SK-N-SH (cell line): ENCODE results near the gene ARPC2. TPM values are rescaled to one million over a fixed set of nuclear protein-coding genes. Genes with fewer than 3 reads are reported as not detected.

Experiments used
- CTCF ChIA-PET: fragments of 300-600, 350-600 bp; formaldehyde crosslinking; extraction: SDS; loops from one replicate; lab custom pipeline; 2021; lab: Yijun Ruan, JAX
- POLR2A ChIA-PET: fragments of 350-600 bp; sonication (Branson Sonifier 250); formaldehyde crosslinking; extraction: SDS; loops from one replicate; lab custom pipeline; 2020; ENCODE audit warnings: antibody characterized with exemption, inconsistent platforms; lab: Yijun Ruan, JAX
- DNase-seq: peaks from one replicate; pipeline ENCODE4 v3.0.0; 2012
- H2AFZ ChIP-seq: fragments of 200-600 bp; sonication (generic); 2 replicates; pipeline ENCODE4 v1.8.1; 2016; ENCODE audit warnings: antibody characterized with exemption, mild to moderate bottlenecking, low read depth
- H3F3A ChIP-seq: fragments of 200-600 bp; sonication (generic); replicated peaks from 2 replicates; pipeline ENCODE3; 2016; ENCODE audit warnings: antibody characterized with exemption, mild to moderate bottlenecking; ENCODE audit not compliant: insufficient read depth
- H3K27ac ChIP-seq, 2 experiments: fragments of 200-500 bp in 1 of 2; fragments of 200-600 bp in 1 of 2; sonication (Bioruptor generic) in 1 of 2; sonication (generic), shearing (Covaris generic) in 1 of 2; 2 replicates each; pipeline versions ENCODE4 v1.5.1 to v1.6.1; 2014 to 2016; ENCODE audit warnings: low read depth in 2 of 2, inconsistent platforms in 1 of 2, low read length in 1 of 2, mild to moderate bottlenecking in 1 of 2, mixed read lengths in 1 of 2
- H3K27me3 ChIP-seq: fragments of 200-600 bp; sonication (generic), shearing (Covaris generic); 2 replicates; pipeline ENCODE4 v1.6.1; 2016; ENCODE audit warnings: mixed run types; ENCODE audit not compliant: insufficient read depth
- H3K36me3 ChIP-seq, 2 experiments: fragments of 200-500 bp in 1 of 2; fragments of 200-600 bp in 1 of 2; sonication (Bioruptor generic) in 1 of 2; sonication (generic) in 1 of 2; replicated peaks in 1 of 2; 2 replicates each; pipeline versions ENCODE3 to v1.5.1; 2014 to 2016; ENCODE audit warnings: low read length in 1 of 2, mild to moderate bottlenecking in 1 of 2; ENCODE audit not compliant: insufficient read depth in 2 of 2, control insufficient read depth in 1 of 2
- H3K4me1 ChIP-seq, 2 experiments: fragments of 200-500 bp in 1 of 2; fragments of 200-600 bp in 1 of 2; sonication (Bioruptor generic) in 1 of 2; sonication (generic), shearing (Covaris generic) in 1 of 2; 2 replicates each; pipeline versions ENCODE4 v1.5.1 to v1.6.1; 2014 to 2016; ENCODE audit warnings: low read depth in 1 of 2, low read length in 1 of 2, mixed run types in 1 of 2; ENCODE audit not compliant: insufficient read depth in 2 of 2, control insufficient read depth in 1 of 2
- H3K4me2 ChIP-seq: fragments of 200-600 bp; sonication (generic), shearing (Covaris generic); 2 replicates; pipeline ENCODE4 v1.6.1; 2017; ENCODE audit warnings: mixed run types
- H3K4me3 ChIP-seq, 2 experiments: fragments of 200-500 bp in 1 of 2; fragments of 200-600 bp in 1 of 2; sonication (Bioruptor generic) in 1 of 2; sonication (generic), shearing (Covaris generic) in 1 of 2; 2 replicates each; pipeline versions ENCODE4 v1.5.1 to v1.8.1; 2014 to 2016; ENCODE audit warnings: low read depth in 2 of 2, inconsistent platforms in 1 of 2, low read length in 1 of 2, mild to moderate bottlenecking in 1 of 2, mixed read lengths in 1 of 2, moderate library complexity in 1 of 2
- H3K79me2 ChIP-seq: fragments of 200-600 bp; sonication (generic); 2 replicates; pipeline ENCODE4 v1.8.1; 2017; ENCODE audit warnings: mild to moderate bottlenecking; ENCODE audit not compliant: insufficient read depth
- H3K9ac ChIP-seq: fragments of 200-600 bp; sonication (generic); 2 replicates; pipeline ENCODE4 v1.6.1; 2017; ENCODE audit warnings: mixed run types
- H3K9me2 ChIP-seq: fragments of 200-600 bp; sonication (generic); 2 replicates; pipeline ENCODE4 v1.6.1; 2017; ENCODE audit warnings: mixed run types
- H3K9me3 ChIP-seq: fragments of 200-600 bp; sonication (generic); 2 replicates; pipeline ENCODE4 v1.6.1; 2017; ENCODE audit warnings: mixed run types, mild to moderate bottlenecking, moderate library complexity
- H4K20me1 ChIP-seq: fragments of 200-600 bp; sonication (generic); 2 replicates; pipeline ENCODE4 v1.6.1; 2017; ENCODE audit warnings: mild to moderate bottlenecking, mixed run types; ENCODE audit not compliant: insufficient read depth
- CTCF ChIP-seq: fragments of 200-600 bp; sonication (generic); IDR thresholded peaks from 2 replicates; pipeline ENCODE4 v1.6.1; 2017; ENCODE audit warnings: antibody characterized with exemption, mild to moderate bottlenecking, moderate library complexity
- ELF1 ChIP-seq: IDR thresholded peaks from 2 replicates; pipeline ENCODE4 v1.4.0; 2012
- EP300 ChIP-seq, 2 experiments: IDR thresholded peaks; 2 replicates each; pipeline versions ENCODE4 v1.4.0 to v1.6.1; 2012; ENCODE audit warnings: borderline replicate concordance in 1 of 2, low read depth in 1 of 2, low read length in 1 of 2
- FOSL2 ChIP-seq: IDR thresholded peaks from 2 replicates; pipeline ENCODE4 v1.4.0; 2012; ENCODE audit warnings: low read depth, mild to moderate bottlenecking, moderate library complexity, borderline replicate concordance
- GABPA ChIP-seq: IDR thresholded peaks from 2 replicates; pipeline ENCODE4 v1.4.0; 2012; ENCODE audit warnings: low read depth, mild to moderate bottlenecking
- NFIC ChIP-seq: IDR thresholded peaks from 2 replicates; pipeline ENCODE4 v1.4.0; 2012; ENCODE audit warnings: borderline replicate concordance
- NRF1 ChIP-seq: IDR thresholded peaks from 2 replicates; pipeline ENCODE4 v1.6.1; 2012; ENCODE audit warnings: low read depth, mild to moderate bottlenecking, low read length
- SMC3 ChIP-seq: IDR thresholded peaks from 2 replicates; pipeline ENCODE4 v1.6.1; 2012; ENCODE audit warnings: low read depth, low read length, improper control_type of control experiment
- TCF12 ChIP-seq: IDR thresholded peaks from 2 replicates; pipeline ENCODE4 v1.4.0; 2012
- TEAD4 ChIP-seq: IDR thresholded peaks from 2 replicates; pipeline ENCODE4 v1.4.0; 2012; ENCODE audit warnings: mild to moderate bottlenecking, borderline replicate concordance; ENCODE audit not compliant: insufficient read depth
- USF1 ChIP-seq: IDR thresholded peaks from 2 replicates; pipeline ENCODE4 v1.4.0; 2012; ENCODE audit warnings: low read depth, borderline replicate concordance
- WGBS: methylation state at CpG from one replicate; pipeline ENCODE4 v1.1.6; 2017; ENCODE audit warnings: low lambda C conversion rate; 5-methylcytosine and 5-hydroxymethylcytosine counted together
- polyA plus RNA-seq, 3 experiments: library from polyadenylated mRNA; depleted of rRNA; stranded (reverse); fragments of >200 nt; gene quantifications; 2 replicates each; pipeline ENCODE4 v1.2.3, GENCODE V29; 2012
- TF ChIP-seq, protein P1 (sequence below): fragments of 150-350 bp; IDR thresholded peaks from 2 replicates; pipeline ENCODE4 v1.6.1; 2016; ENCODE audit warnings: mild to moderate bottlenecking, low read depth, low read length
- TF ChIP-seq, protein P2 (sequence below): IDR thresholded peaks from 2 replicates; pipeline ENCODE4 v1.6.1; 2012; ENCODE audit warnings: mild to moderate bottlenecking, low read depth, low read length, moderate library complexity

Gene ARPC2
- polyA plus RNA-seq, 1 of the 3 experiments (the other 2 are of a cell fraction): 319 TPM

GRCh38 chr2:218296847-218297246, 79.9 kb downstream of the ARPC2 start (continued):
- TF ChIP-seq FOSL2: no peak

DNA sequence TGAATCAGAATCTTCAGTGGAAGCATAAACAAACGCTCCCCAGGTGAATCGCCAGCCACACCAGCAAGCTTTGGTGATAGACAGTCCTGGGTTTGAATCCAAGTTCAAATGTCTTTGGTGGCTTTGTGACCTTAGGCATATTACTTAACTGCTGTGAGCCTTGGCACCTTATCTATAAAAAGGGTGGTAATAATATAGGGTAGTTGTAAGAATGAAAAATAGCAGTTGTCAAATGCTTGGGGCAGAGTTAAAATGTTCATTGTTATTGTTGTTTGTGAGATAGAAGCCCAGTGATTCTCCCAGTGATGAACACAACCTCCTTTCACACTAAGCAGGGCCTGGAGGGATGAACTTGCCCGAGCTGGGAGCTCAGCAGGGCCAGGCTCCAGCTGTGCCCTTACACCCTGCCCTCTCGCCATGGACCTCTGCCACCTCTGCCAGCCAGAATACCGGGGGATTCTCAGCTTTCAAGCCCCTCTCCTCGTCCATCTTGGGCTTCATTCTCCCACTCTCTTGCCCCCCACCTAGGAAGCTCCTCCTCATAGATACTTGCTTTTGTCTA, 81.4 kb downstream of the ARPC2 start:
- ChIA-PET CTCF (interaction anchor here (1.2 to 3.1 kb wide), 4 partner anchors 10 to 98 kb away, joined by 3 to 15 read pairs (median 10); partner anchors contain the start of gene CATIP), POLR2A (no interaction called here)
- no peaks in the 10 kb centered on the region for H3K9me2 ChIP-seq
- H3K4me1 ChIP-seq: peaks cover 0 to 5% of the 10 kb centered on the region in 2 experiments; a peak in 1 of 4 replicates
- no peaks in the 10 kb centered on the region for H3K36me3 ChIP-seq
- H3K27ac ChIP-seq: no peak overlapping the region
- no peak overlapping the region for H2AFZ ChIP-seq
- H3F3A ChIP-seq: peaks cover 4% of the 10 kb centered on the region
- no peaks in the 10 kb centered on the region for H4K20me1 ChIP-seq
- no peaks in the 10 kb centered on the region for H3K9me3 ChIP-seq
- H3K9ac ChIP-seq: no peak overlapping the region
- H3K4me2 ChIP-seq: no peak overlapping the region
- 67% methylated on average over 6 of the region's 6 CpGs for WGBS
- no peaks in the 10 kb centered on the region for H3K27me3 ChIP-seq
- H3K4me3 ChIP-seq: no peak overlapping the region
- DNase-seq: no peak
- no peaks in the 10 kb centered on the region for H3K79me2 ChIP-seq
- TF ChIP-seq SMC3 (no peak), EP300 (IDR thresholded peaks at IDR 0.05; ENCODE audit: borderline replicate concordance in 1 of 2, low read depth in 1 of 2, low read length in 1 of 2) (no peak), USF1 (no peak), TCF12 (no peak), TEAD4 (no peak), CTCF (no peak)
- TF ChIP-seq, protein P1, sequence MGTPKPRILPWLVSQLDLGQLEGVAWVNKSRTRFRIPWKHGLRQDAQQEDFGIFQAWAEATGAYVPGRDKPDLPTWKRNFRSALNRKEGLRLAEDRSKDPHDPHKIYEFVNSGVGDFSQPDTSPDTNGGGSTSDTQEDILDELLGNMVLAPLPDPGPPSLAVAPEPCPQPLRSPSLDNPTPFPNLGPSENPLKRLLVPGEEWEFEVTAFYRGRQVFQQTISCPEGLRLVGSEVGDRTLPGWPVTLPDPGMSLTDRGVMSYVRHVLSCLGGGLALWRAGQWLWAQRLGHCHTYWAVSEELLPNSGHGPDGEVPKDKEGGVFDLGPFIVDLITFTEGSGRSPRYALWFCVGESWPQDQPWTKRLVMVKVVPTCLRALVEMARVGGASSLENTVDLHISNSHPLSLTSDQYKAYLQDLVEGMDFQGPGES: no peak

DNA sequence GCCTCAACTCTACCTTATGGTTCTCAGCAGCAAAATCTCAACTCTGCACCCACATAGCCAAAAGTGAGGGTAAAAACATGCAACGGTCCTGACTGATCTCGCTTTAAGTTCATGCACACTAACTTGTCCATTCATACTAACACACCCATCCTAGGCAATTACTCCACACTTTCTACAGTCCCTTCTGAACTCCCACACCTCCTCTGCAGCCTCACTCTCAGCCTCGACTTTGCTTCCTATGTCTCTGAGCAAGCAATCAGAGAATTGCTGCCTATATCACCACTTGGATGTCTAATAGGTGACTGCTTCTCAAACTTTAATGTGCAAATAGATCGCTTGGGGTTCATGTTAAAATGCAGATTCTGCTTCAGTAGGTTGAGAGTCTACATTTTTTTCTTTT, 83.2 kb downstream of the ARPC2 start:
- ChIA-PET CTCF (interaction anchor here (0.8 to 3.2 kb wide), 4 partner anchors 14 to 96 kb away, joined by 3 to 52 read pairs (median 10); partner anchors contain the start of gene CATIP), POLR2A (no interaction called here)
- H3F3A ChIP-seq: peaks cover 4% of the 10 kb centered on the region
- DNase-seq: no peak
- no peaks in the 10 kb centered on the region for H3K9me2 ChIP-seq
- no peaks in the 10 kb centered on the region for H4K20me1 ChIP-seq
- H3K79me2 ChIP-seq: no peaks in the 10 kb centered on the region
- 62% methylated on average over 4 of the region's 4 CpGs for WGBS
- no peaks in the 10 kb centered on the region for H3K9me3 ChIP-seq
- no peak overlapping the region for H3K9ac ChIP-seq
- no peaks in the 10 kb centered on the region for H3K27me3 ChIP-seq
- H3K4me1 ChIP-seq: peaks cover 0 to 1% of the 10 kb centered on the region in 2 experiments; a peak in 1 of 4 replicates
- no peak overlapping the region for H3K27ac ChIP-seq
- H2AFZ ChIP-seq: no peak overlapping the region
- no peaks in the 10 kb centered on the region for H3K36me3 ChIP-seq
- H3K4me2 ChIP-seq: no peak overlapping the region
- no peak overlapping the region for H3K4me3 ChIP-seq
- TF ChIP-seq ELF1: no peak
- TF ChIP-seq FOSL2: no peak
- TF ChIP-seq, protein P2, sequence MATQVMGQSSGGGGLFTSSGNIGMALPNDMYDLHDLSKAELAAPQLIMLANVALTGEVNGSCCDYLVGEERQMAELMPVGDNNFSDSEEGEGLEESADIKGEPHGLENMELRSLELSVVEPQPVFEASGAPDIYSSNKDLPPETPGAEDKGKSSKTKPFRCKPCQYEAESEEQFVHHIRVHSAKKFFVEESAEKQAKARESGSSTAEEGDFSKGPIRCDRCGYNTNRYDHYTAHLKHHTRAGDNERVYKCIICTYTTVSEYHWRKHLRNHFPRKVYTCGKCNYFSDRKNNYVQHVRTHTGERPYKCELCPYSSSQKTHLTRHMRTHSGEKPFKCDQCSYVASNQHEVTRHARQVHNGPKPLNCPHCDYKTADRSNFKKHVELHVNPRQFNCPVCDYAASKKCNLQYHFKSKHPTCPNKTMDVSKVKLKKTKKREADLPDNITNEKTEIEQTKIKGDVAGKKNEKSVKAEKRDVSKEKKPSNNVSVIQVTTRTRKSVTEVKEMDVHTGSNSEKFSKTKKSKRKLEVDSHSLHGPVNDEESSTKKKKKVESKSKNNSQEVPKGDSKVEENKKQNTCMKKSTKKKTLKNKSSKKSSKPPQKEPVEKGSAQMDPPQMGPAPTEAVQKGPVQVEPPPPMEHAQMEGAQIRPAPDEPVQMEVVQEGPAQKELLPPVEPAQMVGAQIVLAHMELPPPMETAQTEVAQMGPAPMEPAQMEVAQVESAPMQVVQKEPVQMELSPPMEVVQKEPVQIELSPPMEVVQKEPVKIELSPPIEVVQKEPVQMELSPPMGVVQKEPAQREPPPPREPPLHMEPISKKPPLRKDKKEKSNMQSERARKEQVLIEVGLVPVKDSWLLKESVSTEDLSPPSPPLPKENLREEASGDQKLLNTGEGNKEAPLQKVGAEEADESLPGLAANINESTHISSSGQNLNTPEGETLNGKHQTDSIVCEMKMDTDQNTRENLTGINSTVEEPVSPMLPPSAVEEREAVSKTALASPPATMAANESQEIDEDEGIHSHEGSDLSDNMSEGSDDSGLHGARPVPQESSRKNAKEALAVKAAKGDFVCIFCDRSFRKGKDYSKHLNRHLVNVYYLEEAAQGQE: no peak
- TF ChIP-seq, protein P1: no peak
- no peak for TF ChIP-seq GABPA
- TF ChIP-seq NRF1: no peak
- TF ChIP-seq NFIC: no peak
- TF ChIP-seq CTCF: no peak
